Chondrocyte (in vitro differentiated cells): Measurements from ENCODE around the gene CRHR2. TPM values are rescaled to one million over a fixed set of nuclear protein-coding genes. Genes with fewer than 3 reads are reported as not detected.

ENCODE experiments used
- DNase-seq: peaks from one replicate; pipeline ENCODE4 v3.0.0; 2021; ENCODE audit warnings: mixed read lengths, low spot score
- H3K27ac Mint-ChIP-seq: one replicate; pipeline ENCODE4 v1.8.0; 2021; ENCODE audit warnings: mild to moderate bottlenecking, moderate library complexity, mixed read lengths; ENCODE audit not compliant: unreplicated experiment
- H3K27me3 Mint-ChIP-seq: 2 replicates; pipeline ENCODE4 v1.8.0; 2021; ENCODE audit warnings: low read depth, mixed read lengths
- H3K36me3 Mint-ChIP-seq: 2 replicates; pipeline ENCODE4 v1.8.0; 2021; ENCODE audit warnings: low read depth, mixed read lengths
- H3K4me1 Mint-ChIP-seq: 2 replicates; pipeline ENCODE4 v1.8.0; 2021; ENCODE audit warnings: low read depth, mild to moderate bottlenecking, mixed read lengths
- H3K4me3 Mint-ChIP-seq: one replicate; pipeline ENCODE4 v1.8.0; 2021; ENCODE audit warnings: mild to moderate bottlenecking, moderate library complexity, mixed read lengths; ENCODE audit not compliant: unreplicated experiment
- H3K9me3 Mint-ChIP-seq: 2 replicates; pipeline ENCODE4 v1.8.0; 2021; ENCODE audit warnings: low read depth, mixed read lengths
- CTCF ChIP-seq: fragments of 200-600 bp; sonication (generic); IDR thresholded peaks from 2 replicates; pipeline ENCODE4 v1.5.0; 2021; ENCODE audit warnings: antibody characterized with exemption, mild to moderate bottlenecking, moderate library complexity
- total RNA-seq: library from RNA; stranded (reverse); gene quantifications from 3 replicates; pipeline ENCODE4 v1.2.1, GENCODE V29; 2021

The CRHR2 gene
- total RNA-seq, 1 donor from 2014 or later, result not detected

- Mint-ChIP-seq H3K4me3 (no peak overlapping the region), H3K27ac (no peak overlapping the region), H3K36me3 (peaks cover 15% of the 10 kb centered on the region), H3K27me3 (peaks cover 4% of the 10 kb centered on the region), H3K4me1 (peaks cover 3% of the 10 kb centered on the region), H3K9me3 (no peaks in the 10 kb centered on the region)
- no peak for TF ChIP-seq CTCF
- DNase-seq, result peak; percentile 79
Measured at GRCh38 chr7:30656006-30656957, 26.0 kb downstream of the CRHR2 start.

GRCh38 chr7:30655096-30655970 is 26.9 kb downstream of the CRHR2 start:
- Mint-ChIP-seq H3K4me3 (no peak overlapping the region), H3K4me1 (peaks cover 3% of the 10 kb centered on the region), H3K27ac (no peak overlapping the region), H3K9me3 (no peaks in the 10 kb centered on the region), H3K36me3 (peaks cover 15% of the 10 kb centered on the region), H3K27me3 (peaks cover 2% of the 10 kb centered on the region)
- DNase-seq, result peak; percentile 89
- TF ChIP-seq CTCF, result no peak

GRCh38 chr7:30654296-30655090 is 27.8 kb downstream of the CRHR2 start:
- Mint-ChIP-seq H3K36me3 (peaks cover 15% of the 10 kb centered on the region), H3K4me3 (no peak overlapping the region), H3K9me3 (no peaks in the 10 kb centered on the region), H3K4me1 (peaks cover 3% of the 10 kb centered on the region), H3K27ac (no peak overlapping the region), H3K27me3 (no peaks in the 10 kb centered on the region)
- TF ChIP-seq CTCF, result no peak
- peak; percentile 75 for DNase-seq

GRCh38 chr7:30652698-30653641 is 29.3 kb downstream of the CRHR2 start:
- peak; percentile 82 for DNase-seq
- H3K4me1 Mint-ChIP-seq, result no peaks in the 10 kb centered on the region
- no peak overlapping the region for H3K27ac Mint-ChIP-seq
- no peaks in the 10 kb centered on the region for H3K9me3 Mint-ChIP-seq
- TF ChIP-seq CTCF, result no peak
- no peaks in the 10 kb centered on the region for H3K27me3 Mint-ChIP-seq
- no peak overlapping the region for H3K4me3 Mint-ChIP-seq
- H3K36me3 Mint-ChIP-seq, result peaks cover 13% of the 10 kb centered on the region
